ENCODE results near the gene CEP19. TPM values are rescaled to one million over a fixed set of nuclear protein-coding genes. Genes with fewer than 3 reads are reported as not detected.

CEP19 gene
- total RNA-seq, 1 experiment from 2014 or later: 7.1 TPM

DNA sequence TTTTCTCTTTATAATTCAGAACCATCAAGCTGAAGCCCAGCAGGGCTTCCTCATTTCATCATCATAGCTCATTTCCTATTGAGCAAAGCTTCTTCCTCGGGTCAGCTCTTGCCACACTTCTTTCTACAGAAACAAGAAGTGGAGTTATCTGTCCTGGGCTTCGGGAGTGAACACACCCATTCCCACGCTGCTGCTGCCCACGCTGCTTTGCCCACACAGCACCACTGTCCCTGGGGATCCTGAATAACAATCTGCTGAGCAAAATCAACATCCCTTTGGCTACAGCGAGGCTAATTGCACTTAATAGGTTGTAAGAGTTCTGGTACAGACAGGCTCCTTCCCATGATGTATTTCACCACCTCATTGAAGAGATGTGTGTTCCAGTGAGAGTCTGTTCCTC, 23.7 kb downstream of the CEP19 start:
- in situ Hi-C loops (cut with HindIII; ENCODE audit: low pct_unique_long_range_greater_than_20kb, low sequenced_read_pairs): no loop called here
- CTCF ChIA-PET: no interaction called here

DNA sequence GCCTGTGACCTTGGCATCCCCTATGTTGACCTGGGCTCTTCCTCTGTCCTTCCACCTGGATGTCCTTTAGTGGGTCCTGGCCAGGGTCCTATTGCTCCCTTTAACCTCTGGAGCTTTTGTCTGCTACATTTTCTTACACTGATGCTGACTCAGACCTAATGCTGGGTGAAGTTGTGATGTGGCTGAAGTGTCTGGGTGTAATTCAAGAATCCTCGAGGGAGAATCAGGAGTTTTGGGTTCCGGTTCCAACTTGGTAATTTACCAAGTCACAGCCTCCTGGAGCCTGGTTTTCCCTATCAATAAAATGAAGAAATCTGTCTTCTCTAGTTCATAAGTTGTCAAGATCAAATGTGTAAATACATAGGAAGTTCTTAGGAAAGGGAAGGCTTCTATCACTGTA, 25.6 kb downstream of the CEP19 start:
- ChIA-PET POLR2A (interaction anchor here (1.1 kb wide), 1 partner anchor 472 kb away, joined by 7 read pairs; no protein-coding TSS in a partner anchor), CTCF (interaction anchor here (1.3 kb wide), 1 partner anchor 77 kb away, joined by 5 read pairs; no protein-coding TSS in a partner anchor)
- H3K27ac ChIP-seq (ENCODE audit: low read length): no peak overlapping the region; the same call in 1 of the 2 replicates
- no peaks in the 10 kb centered on the region for H3K36me3 ChIP-seq (ENCODE audit: control insufficient read depth, insufficient read depth, low read length)
- intact Hi-C loops (cut with micrococcal nuclease; ENCODE audit: unreplicated experiment): loop anchor here (5.0 kb wide), 1 partner anchor 149 kb away; no protein-coding TSS in a partner anchor
- TF ChIP-seq TCF7L2 (IDR thresholded peaks at IDR 0.05; ENCODE audit: low read depth, low read length): no peak
- no peaks in the 10 kb centered on the region for H3K9me3 ChIP-seq (ENCODE audit: control insufficient read depth, insufficient read depth, low read depth, low read length)
- BruUV-seq (replicated peaks): no TSS peak
- H3K4me3 ChIP-seq (ENCODE audit: low read depth in 2 of 2, low read length in 2 of 2): no peak overlapping the region
- no peaks in the 10 kb centered on the region for H3K27me3 ChIP-seq (ENCODE audit: control insufficient read depth, insufficient read depth, low read length)
- no peak for ATAC-seq
- DNase-seq (ENCODE audit: low read depth, low spot score): no peak
- peaks cover 7% of the 10 kb centered on the region for H3K4me1 ChIP-seq (ENCODE audit: control insufficient read depth, insufficient read depth, low read length)
- in situ Hi-C loops (cut with HindIII; ENCODE audit: low pct_unique_long_range_greater_than_20kb, low sequenced_read_pairs): no loop called here

More for the DNA sequence above, 23.7 kb downstream of the CEP19 start:
- POLR2A ChIA-PET: no interaction called here
- Histone ChIP-seq H3K36me3 (ENCODE audit: control insufficient read depth, insufficient read depth, low read length) (no peaks in the 10 kb centered on the region), H3K4me3 (ENCODE audit: low read depth in 2 of 2, low read length in 2 of 2) (no peak overlapping the region), H3K9me3 (ENCODE audit: control insufficient read depth, insufficient read depth, low read depth, low read length) (no peaks in the 10 kb centered on the region), H3K27ac (ENCODE audit: low read length) (no peak overlapping the region), H3K4me1 (ENCODE audit: control insufficient read depth, insufficient read depth, low read length) (peaks cover 7% of the 10 kb centered on the region), H3K27me3 (ENCODE audit: control insufficient read depth, insufficient read depth, low read length) (no peaks in the 10 kb centered on the region)
- intact Hi-C loops (cut with micrococcal nuclease; ENCODE audit: unreplicated experiment): loop anchor here (5.0 kb wide), 1 partner anchor 151 kb away; no protein-coding TSS in a partner anchor
- BruUV-seq (replicated peaks): no TSS peak
- TF ChIP-seq, protein P1, sequence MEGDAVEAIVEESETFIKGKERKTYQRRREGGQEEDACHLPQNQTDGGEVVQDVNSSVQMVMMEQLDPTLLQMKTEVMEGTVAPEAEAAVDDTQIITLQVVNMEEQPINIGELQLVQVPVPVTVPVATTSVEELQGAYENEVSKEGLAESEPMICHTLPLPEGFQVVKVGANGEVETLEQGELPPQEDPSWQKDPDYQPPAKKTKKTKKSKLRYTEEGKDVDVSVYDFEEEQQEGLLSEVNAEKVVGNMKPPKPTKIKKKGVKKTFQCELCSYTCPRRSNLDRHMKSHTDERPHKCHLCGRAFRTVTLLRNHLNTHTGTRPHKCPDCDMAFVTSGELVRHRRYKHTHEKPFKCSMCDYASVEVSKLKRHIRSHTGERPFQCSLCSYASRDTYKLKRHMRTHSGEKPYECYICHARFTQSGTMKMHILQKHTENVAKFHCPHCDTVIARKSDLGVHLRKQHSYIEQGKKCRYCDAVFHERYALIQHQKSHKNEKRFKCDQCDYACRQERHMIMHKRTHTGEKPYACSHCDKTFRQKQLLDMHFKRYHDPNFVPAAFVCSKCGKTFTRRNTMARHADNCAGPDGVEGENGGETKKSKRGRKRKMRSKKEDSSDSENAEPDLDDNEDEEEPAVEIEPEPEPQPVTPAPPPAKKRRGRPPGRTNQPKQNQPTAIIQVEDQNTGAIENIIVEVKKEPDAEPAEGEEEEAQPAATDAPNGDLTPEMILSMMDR (IDR thresholded peaks at IDR 0.05): no peak
- TF ChIP-seq SIN3A (IDR thresholded peaks at IDR 0.05; ENCODE audit: borderline replicate concordance, insufficient read depth, low read depth, low read length) (no peak), POLR2AphosphoS5 (IDR thresholded peaks at IDR 0.05; ENCODE audit: low read depth, low read length) (no peak), TCF7L2 (IDR thresholded peaks at IDR 0.05; ENCODE audit: low read depth, low read length) (no peak)
- TF ChIP-seq, protein P2, sequence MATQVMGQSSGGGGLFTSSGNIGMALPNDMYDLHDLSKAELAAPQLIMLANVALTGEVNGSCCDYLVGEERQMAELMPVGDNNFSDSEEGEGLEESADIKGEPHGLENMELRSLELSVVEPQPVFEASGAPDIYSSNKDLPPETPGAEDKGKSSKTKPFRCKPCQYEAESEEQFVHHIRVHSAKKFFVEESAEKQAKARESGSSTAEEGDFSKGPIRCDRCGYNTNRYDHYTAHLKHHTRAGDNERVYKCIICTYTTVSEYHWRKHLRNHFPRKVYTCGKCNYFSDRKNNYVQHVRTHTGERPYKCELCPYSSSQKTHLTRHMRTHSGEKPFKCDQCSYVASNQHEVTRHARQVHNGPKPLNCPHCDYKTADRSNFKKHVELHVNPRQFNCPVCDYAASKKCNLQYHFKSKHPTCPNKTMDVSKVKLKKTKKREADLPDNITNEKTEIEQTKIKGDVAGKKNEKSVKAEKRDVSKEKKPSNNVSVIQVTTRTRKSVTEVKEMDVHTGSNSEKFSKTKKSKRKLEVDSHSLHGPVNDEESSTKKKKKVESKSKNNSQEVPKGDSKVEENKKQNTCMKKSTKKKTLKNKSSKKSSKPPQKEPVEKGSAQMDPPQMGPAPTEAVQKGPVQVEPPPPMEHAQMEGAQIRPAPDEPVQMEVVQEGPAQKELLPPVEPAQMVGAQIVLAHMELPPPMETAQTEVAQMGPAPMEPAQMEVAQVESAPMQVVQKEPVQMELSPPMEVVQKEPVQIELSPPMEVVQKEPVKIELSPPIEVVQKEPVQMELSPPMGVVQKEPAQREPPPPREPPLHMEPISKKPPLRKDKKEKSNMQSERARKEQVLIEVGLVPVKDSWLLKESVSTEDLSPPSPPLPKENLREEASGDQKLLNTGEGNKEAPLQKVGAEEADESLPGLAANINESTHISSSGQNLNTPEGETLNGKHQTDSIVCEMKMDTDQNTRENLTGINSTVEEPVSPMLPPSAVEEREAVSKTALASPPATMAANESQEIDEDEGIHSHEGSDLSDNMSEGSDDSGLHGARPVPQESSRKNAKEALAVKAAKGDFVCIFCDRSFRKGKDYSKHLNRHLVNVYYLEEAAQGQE (IDR thresholded peaks at IDR 0.05; ENCODE audit: insufficient read depth in 1 of 2, low read depth in 2 of 2, low read length in 1 of 2): no peak
- DNase-seq (ENCODE audit: low read depth, low spot score) (no peak), ATAC-seq (no peak)
